Stimulated activated CD4-positive, alpha-beta T cell treated with anti-CD3 and anti-CD28 coated beads, Interleukin-12 subunit alpha, Interleukin-12 subunit beta, amount 100 ng/mL, for 4 hours (primary cell): Measurements from ENCODE around the gene SPIRE2.

Experiments
- DNase-seq: peaks from one replicate; pipeline ENCODE4 v3.0.0-alpha.2; 2020

SPIRE2 gene

GRCh38 chr16:89842471-89843408 is 14.5 kb downstream of the SPIRE2 start:
- no peak for DNase-seq

- DNase-seq = no peak
Observed at GRCh38 chr16:89843409-89844350, 15.4 kb downstream of the SPIRE2 start.

- no peak for DNase-seq
Observed at GRCh38 chr16:89844739-89845339, 16.6 kb downstream of the SPIRE2 start.

GRCh38 chr16:89845417-89845816 is 17.1 kb downstream of the SPIRE2 start:
- DNase-seq = no peak

GRCh38 chr16:89847051-89847939 is 19.0 kb downstream of the SPIRE2 start:
- DNase-seq = no peak

GRCh38 chr16:89847940-89848297 is 19.6 kb downstream of the SPIRE2 start:
- DNase-seq = no peak

- DNase-seq = no peak
Observed at GRCh38 chr16:89848974-89849373, 20.7 kb downstream of the SPIRE2 start.

GRCh38 chr16:89853306-89853993 is 25.2 kb downstream of the SPIRE2 start:
- DNase-seq = no peak

GRCh38 chr16:89855301-89855945 is 27.1 kb downstream of the SPIRE2 start:
- no peak for DNase-seq

- no peak for DNase-seq
Observed at GRCh38 chr16:89855986-89856385, 27.7 kb downstream of the SPIRE2 start.

- no peak for DNase-seq
Observed at GRCh38 chr16:89858973-89859614, 30.8 kb downstream of the SPIRE2 start.

GRCh38 chr16:89859615-89860007 is 31.3 kb downstream of the SPIRE2 start:
- DNase-seq = no peak

GRCh38 chr16:89860747-89861304 is 32.6 kb downstream of the SPIRE2 start:
- peak; percentile 73 for DNase-seq

- DNase-seq = no peak
Observed at GRCh38 chr16:89861648-89862047, 33.4 kb downstream of the SPIRE2 start.

- DNase-seq = no peak
Observed at GRCh38 chr16:89862732-89863131, 34.5 kb downstream of the SPIRE2 start.

GRCh38 chr16:89863741-89864526 is 35.7 kb downstream of the SPIRE2 start:
- DNase-seq = no peak

- DNase-seq = no peak
Observed at GRCh38 chr16:89864527-89864820, 36.2 kb downstream of the SPIRE2 start.

GRCh38 chr16:89867918-89868317 is 39.6 kb downstream of the SPIRE2 start:
- DNase-seq = no peak

GRCh38 chr16:89869911-89870310 is 41.6 kb downstream of the SPIRE2 start:
- no peak for DNase-seq

- no peak for DNase-seq
Observed at GRCh38 chr16:89870440-89870839, 42.2 kb downstream of the SPIRE2 start.
